HUES48 (cell line): Measurements from ENCODE around the gene EHD2.

Experiments used
- H3K27ac ChIP-seq: one replicate; pipeline ENCODE4 v1.7.0; 2013; ENCODE audit warnings: low read depth, low read length, inconsistent platforms
- H3K27me3 ChIP-seq: 2 replicates; pipeline ENCODE4 v1.6.1; 2013; ENCODE audit warnings: mild to moderate bottlenecking, low read length; ENCODE audit not compliant: control insufficient read depth, insufficient read depth
- H3K36me3 ChIP-seq: 2 replicates; pipeline ENCODE4 v1.6.1; 2013; ENCODE audit warnings: low read length; ENCODE audit not compliant: control insufficient read depth, insufficient read depth
- H3K4me1 ChIP-seq: 2 replicates; pipeline ENCODE4 v1.6.1; 2013; ENCODE audit warnings: mild to moderate bottlenecking, low read length; ENCODE audit not compliant: control insufficient read depth, insufficient read depth
- H3K4me3 ChIP-seq: 2 replicates; pipeline ENCODE4 v1.5.1; 2013; ENCODE audit warnings: mild to moderate bottlenecking, low read depth, low read length
- H3K9ac ChIP-seq: 2 replicates; pipeline ENCODE4 v1.6.1; 2013; ENCODE audit warnings: mild to moderate bottlenecking, low read depth, low read length, moderate library complexity
- H3K9me3 ChIP-seq: 2 replicates; pipeline ENCODE4 v1.6.1; 2013; ENCODE audit warnings: low read length; ENCODE audit not compliant: control insufficient read depth, insufficient read depth

EHD2 gene

DNA sequence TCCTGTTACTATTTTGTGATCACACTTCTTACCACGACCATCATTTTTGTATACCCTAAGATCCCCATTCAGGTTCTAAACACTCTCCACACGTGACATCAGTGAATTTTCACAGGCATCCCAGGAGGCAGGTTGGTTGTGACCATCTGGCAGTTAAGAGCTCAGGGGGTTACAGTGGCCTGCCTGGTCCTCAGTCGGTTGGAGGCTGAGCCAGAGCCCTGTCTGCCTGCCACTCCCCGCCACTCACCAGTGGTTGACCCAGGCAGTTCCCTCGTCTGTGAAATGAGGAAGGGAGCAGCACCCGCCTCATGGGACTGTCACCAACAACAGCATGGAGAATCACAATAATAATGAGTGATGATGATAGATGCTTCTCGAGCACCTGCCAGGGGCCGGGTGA, 36.4 kb upstream of the EHD2 start:
- Histone ChIP-seq H3K36me3 (peaks cover 58% of the 10 kb centered on the region), H3K4me3 (no peak overlapping the region), H3K9ac (no peak overlapping the region), H3K9me3 (no peaks in the 10 kb centered on the region), H3K27me3 (no peaks in the 10 kb centered on the region), H3K4me1 (no peaks in the 10 kb centered on the region), H3K27ac (no peak overlapping the region)

DNA sequence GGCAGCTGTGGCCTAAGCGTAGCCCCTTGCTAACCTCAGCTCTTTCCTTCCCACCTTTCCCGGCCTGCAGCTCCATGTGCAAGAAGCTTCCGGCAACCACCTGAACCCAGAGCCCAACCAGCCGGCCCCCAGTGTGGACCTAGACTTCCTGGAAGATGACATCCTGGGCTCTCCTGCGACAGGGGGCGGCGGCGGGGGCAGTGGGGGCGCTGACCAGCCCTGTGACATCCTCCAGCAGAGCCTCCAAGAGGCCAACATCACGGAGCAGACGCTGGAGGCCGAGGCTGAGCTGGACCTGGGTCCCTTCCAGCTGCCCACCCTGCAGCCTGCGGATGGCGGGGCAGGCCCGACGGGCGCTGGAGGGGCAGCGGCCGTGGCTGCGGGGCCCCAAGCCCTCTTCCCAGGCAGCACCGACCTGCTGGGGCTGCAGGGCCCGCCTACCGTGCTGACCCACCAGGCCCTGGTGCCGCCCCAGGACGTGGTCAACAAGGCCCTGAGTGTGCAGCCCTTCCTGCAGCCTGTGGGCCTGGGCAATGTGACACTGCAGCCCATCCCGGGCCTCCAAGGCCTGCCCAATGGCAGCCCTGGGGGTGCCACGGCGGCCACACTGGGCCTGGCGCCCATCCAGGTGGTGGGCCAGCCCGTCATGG, 33.8 kb upstream of the EHD2 start:
- no peaks in the 10 kb centered on the region for H3K9me3 ChIP-seq
- no peak overlapping the region for H3K9ac ChIP-seq
- no peak overlapping the region for H3K4me3 ChIP-seq
- no peak overlapping the region for H3K27ac ChIP-seq
- no peaks in the 10 kb centered on the region for H3K27me3 ChIP-seq
- H3K36me3 ChIP-seq: peaks cover 47% of the 10 kb centered on the region
- H3K4me1 ChIP-seq: no peaks in the 10 kb centered on the region

DNA sequence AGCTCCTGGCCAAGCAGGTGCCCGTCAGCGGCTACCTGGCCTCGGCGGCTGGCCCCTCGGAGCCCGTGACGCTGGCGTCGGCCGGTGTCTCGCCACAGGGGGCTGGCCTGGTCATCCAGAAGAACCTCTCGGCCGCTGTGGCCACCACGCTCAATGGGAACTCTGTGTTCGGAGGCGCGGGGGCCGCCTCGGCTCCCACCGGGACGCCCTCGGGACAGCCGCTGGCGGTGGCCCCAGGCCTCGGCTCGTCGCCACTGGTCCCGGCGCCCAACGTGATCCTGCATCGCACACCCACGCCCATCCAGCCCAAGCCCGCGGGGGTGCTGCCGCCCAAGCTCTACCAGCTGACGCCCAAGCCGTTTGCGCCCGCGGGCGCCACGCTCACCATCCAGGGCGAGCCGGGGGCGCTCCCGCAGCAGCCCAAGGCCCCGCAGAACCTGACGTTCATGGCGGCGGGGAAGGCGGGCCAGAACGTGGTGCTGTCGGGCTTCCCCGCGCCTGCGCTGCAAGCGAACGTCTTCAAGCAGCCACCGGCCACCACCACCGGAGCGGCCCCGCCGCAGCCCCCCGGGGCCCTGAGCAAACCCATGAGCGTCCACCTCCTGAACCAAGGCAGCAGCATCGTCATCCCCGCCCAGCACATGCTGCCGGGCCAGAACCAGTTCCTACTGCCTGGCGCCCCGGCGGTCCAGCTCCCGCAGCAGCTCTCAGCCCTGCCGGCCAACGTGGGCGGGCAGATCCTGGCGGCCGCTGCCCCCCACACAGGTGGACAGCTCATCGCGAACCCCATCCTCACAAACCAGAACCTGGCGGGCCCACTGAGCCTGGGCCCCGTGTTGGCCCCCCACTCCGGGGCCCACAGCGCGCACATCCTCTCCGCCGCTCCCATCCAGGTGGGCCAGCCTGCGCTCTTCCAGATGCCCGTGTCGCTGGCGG, 33.0 kb upstream of the EHD2 start:
- H3K36me3 ChIP-seq: peaks cover 40% of the 10 kb centered on the region
- no peaks in the 10 kb centered on the region for H3K4me1 ChIP-seq
- H3K27me3 ChIP-seq: no peaks in the 10 kb centered on the region
- H3K4me3 ChIP-seq: no peak overlapping the region
- H3K9me3 ChIP-seq: no peaks in the 10 kb centered on the region
- H3K27ac ChIP-seq: no peak overlapping the region
- H3K9ac ChIP-seq: no peak overlapping the region

DNA sequence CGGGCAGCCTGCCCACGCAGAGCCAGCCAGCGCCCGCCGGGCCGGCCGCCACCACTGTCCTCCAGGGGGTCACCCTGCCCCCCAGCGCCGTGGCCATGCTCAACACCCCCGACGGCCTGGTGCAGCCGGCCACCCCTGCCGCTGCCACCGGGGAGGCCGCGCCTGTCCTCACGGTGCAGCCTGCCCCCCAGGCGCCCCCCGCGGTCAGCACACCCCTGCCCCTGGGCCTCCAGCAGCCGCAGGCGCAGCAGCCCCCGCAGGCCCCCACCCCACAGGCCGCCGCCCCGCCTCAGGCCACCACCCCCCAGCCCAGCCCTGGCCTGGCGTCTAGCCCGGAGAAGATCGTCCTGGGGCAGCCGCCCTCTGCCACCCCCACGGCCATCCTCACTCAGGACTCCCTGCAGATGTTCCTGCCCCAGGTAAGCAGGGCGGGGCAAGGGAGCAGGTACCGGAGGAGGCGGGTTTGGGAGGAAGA, 32.3 kb upstream of the EHD2 start:
- Histone ChIP-seq H3K4me3 (no peak overlapping the region), H3K9me3 (no peaks in the 10 kb centered on the region), H3K9ac (no peak overlapping the region), H3K27ac (no peak overlapping the region), H3K4me1 (no peaks in the 10 kb centered on the region), H3K27me3 (no peaks in the 10 kb centered on the region), H3K36me3 (peaks cover 37% of the 10 kb centered on the region)

DNA sequence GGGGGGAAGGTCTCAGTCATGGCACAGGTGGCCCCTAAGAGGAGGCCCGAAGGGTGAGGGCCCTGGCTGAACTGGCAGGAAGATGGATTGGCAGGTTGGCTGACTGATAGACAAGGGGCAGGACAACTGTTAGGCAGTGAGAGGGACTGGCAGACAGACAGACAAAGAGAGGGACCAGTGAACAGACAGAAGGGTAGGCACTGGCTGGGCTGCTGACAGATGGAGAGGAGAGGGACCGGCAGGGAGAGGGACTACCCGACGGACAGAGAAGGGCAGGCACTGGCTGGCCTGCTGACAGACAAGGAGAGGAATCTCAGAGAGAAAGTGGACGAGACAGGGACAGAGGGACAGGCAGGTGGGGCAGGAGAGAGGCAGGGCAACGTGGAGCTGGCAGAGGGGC, 31.8 kb upstream of the EHD2 start:
- Histone ChIP-seq H3K27me3 (no peaks in the 10 kb centered on the region), H3K9me3 (no peaks in the 10 kb centered on the region), H3K4me3 (no peak overlapping the region), H3K36me3 (peaks cover 37% of the 10 kb centered on the region), H3K9ac (no peak overlapping the region), H3K27ac (no peak overlapping the region), H3K4me1 (no peaks in the 10 kb centered on the region)

DNA sequence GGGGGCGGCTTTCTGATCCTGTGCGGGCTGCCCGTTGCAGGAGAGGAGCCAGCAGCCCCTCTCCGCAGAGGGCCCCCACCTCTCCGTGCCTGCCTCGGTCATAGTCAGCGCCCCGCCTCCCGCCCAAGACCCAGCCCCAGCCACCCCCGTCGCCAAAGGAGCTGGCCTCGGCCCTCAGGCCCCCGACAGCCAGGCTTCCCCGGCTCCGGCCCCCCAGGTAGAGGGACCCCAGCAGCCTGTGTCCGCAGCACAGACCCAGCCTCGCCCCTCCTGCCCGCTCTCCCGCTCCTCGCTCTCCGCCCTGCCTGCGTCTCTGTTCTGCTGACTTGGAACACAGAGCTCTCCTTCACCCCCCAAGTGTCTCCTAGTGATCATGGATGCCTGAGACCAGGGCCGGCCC, 31.3 kb upstream of the EHD2 start:
- Histone ChIP-seq H3K4me3 (no peak overlapping the region), H3K36me3 (peaks cover 34% of the 10 kb centered on the region)

DNA sequence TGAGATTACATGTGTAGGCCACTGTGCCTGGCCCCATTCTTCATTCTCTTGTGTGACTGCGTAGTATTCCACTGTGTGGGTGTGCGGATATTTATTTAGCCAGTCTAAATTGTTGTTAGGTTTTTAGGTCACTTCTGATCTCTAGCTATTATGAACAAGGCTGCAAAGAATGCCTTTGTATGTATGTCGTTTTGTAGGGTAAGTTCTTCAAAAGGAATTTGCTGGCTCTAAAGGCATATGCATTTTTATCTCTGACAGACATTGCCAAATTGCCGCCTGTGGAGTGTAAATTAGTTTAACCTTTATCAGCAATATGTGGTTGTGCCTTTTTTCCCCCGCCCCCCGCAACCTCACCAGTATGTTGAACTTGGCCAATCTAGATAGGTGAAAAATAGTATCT, 30.3 kb upstream of the EHD2 start:
- peaks cover 25% of the 10 kb centered on the region for H3K36me3 ChIP-seq
- no peaks in the 10 kb centered on the region for H3K9me3 ChIP-seq
- H3K4me3 ChIP-seq: no peak overlapping the region
- no peaks in the 10 kb centered on the region for H3K4me1 ChIP-seq
- no peaks in the 10 kb centered on the region for H3K27me3 ChIP-seq
- H3K9ac ChIP-seq: no peak overlapping the region
- H3K27ac ChIP-seq: no peak overlapping the region

More for the DNA sequence above, 31.3 kb upstream of the EHD2 start:
- H3K27ac ChIP-seq: no peak overlapping the region
- no peak overlapping the region for H3K9ac ChIP-seq
- no peaks in the 10 kb centered on the region for H3K9me3 ChIP-seq
- no peaks in the 10 kb centered on the region for H3K4me1 ChIP-seq
- H3K27me3 ChIP-seq: no peaks in the 10 kb centered on the region

DNA sequence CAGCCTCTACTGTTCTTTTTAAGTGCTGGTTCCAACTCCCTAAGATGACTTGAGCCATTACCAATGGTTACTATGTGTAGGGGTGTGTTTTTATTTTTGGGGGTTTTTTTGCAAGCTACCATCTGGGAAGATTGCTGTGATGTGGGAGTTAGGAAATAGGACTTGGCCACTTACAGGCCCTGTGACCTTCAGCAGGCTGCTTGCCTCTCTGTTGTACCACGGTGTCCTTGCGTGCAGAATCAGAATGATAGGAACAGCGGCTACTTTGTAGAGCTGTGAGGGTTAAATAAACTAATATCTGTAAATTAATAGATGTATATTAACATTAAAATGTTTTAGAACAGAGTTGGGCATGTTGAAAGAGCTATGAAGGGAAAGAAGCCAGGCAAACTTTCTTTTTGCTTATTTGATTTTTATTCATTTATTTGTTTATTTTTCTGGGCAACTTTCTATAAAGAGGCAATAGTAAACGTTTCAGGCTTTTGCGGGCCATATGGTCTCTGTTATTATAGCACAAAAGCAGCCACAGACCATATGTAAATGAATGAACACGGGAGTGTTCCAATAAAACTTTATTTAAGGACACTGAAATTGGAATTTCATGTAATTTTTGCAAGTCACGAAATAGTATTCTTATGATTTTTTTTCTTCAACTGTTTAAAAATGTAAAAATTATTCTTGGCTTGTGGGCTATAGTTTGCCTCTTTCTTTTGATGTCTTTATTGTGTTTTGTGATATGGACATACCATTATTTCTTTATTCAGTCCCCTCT, 26.4 kb upstream of the EHD2 start:
- Histone ChIP-seq H3K9me3 (no peaks in the 10 kb centered on the region), H3K4me1 (no peaks in the 10 kb centered on the region), H3K27ac (no peak overlapping the region), H3K36me3 (peaks cover 18% of the 10 kb centered on the region), H3K9ac (no peak overlapping the region), H3K27me3 (no peaks in the 10 kb centered on the region), H3K4me3 (no peak overlapping the region)

DNA sequence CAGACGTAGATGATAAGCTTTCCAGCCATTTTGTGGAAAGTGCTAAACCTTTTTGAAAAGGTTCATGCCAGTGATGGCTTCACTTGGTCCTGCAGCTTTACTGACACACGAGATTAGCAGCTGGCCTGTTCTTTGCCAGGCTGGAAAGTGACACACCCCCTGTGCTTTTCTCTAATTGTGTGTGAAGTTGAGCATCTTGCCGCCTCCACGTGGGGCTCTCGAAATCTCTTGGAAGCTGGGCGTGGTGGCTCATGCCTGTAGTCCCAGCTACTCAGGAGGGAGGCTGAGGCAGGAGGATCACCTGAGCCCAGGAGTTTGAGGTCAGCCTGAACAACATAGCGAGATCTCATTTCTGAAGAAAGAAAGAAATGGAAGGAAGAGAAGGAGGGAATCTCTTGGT, 25.3 kb upstream of the EHD2 start:
- no peaks in the 10 kb centered on the region for H3K4me1 ChIP-seq
- H3K36me3 ChIP-seq: peaks cover 18% of the 10 kb centered on the region
- H3K4me3 ChIP-seq: no peak overlapping the region
- H3K27ac ChIP-seq: no peak overlapping the region
- H3K27me3 ChIP-seq: no peaks in the 10 kb centered on the region
- no peaks in the 10 kb centered on the region for H3K9me3 ChIP-seq
- no peak overlapping the region for H3K9ac ChIP-seq

DNA sequence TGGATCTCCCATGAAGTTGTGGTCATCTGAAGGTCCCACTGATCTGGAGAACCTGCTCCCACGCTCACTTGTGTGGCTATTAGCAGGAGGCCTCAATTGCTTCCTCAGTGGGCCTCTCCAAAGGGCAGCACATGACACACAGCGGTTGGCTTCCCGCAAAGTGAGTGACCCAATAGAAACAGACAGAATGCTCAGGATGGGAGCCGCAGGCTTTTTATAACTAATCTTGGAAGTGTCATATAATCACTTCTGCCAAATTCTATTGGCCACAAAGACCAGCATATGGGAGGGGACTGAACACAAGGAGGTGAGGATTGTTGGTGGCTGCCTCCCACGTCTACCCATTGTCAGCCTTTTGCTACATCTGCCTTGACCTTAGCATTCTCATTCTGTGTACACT, 22.1 kb upstream of the EHD2 start:
- Histone ChIP-seq H3K27ac (no peak overlapping the region), H3K27me3 (no peaks in the 10 kb centered on the region), H3K36me3 (peaks cover 18% of the 10 kb centered on the region), H3K9ac (no peak overlapping the region), H3K4me3 (no peak overlapping the region), H3K9me3 (no peaks in the 10 kb centered on the region), H3K4me1 (no peaks in the 10 kb centered on the region)
